ENCODE results near the gene PLCD3. TPM values are rescaled to one million over a fixed set of nuclear protein-coding genes. Genes with fewer than 3 reads are reported as not detected.

PLCD3 gene
- total and polyA plus RNA-seq, 2 of the 8 experiments (the other 6 are each of a cell fraction or from before 2014, with no cell fraction given): 26.5 to 48.1 TPM

DNA sequence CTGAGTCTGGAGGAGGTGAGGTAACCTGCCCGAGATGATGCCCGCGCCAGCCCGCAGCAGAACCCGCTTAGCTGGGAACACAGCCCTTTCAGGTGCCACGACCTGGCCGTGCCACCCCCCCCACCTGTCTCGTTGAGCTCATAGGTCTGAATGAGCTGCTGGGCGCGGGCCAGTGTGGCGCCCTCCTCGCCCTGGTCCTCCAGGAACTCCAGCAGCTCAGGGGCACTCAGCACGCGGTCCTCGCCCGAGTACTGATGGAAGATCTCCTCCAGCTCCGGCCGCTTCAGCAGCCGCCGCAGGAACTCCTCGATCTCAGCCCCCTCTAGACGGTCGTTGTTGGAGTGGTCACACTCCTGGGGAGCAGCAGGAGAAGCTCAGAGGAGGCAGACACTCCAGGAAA is 13.6 kb downstream of the PLCD3 start:
- no peak for DNase-seq (ENCODE audit: low read depth in 1 of 2, low spot score in 2 of 2)
- Histone ChIP-seq H2BK15ac (ENCODE audit: low read length) (no peak overlapping the region), H3K23me2 (ENCODE audit: low read depth, low read length) (no peaks in the 10 kb centered on the region), H4K5ac (ENCODE audit: insufficient read length, low read depth, low read length) (no peak overlapping the region), H2AK5ac (ENCODE audit: low read depth, low read length) (no peak overlapping the region), H3K79me2 (ENCODE audit: control insufficient read depth in 1 of 2, insufficient read depth in 2 of 2, low read length in 2 of 2) (no peaks in the 10 kb centered on the region), H3K18ac (ENCODE audit: extremely low read depth, low read length) (no peak overlapping the region), H2BK5ac (ENCODE audit: low read depth, low read length) (no peak overlapping the region), H4K8ac (ENCODE audit: extremely low read depth, insufficient read depth, low read length) (no peak overlapping the region), H2AFZ (ENCODE audit: low read length) (no peak overlapping the region), H3K36me3 (ENCODE audit: control insufficient read depth in 2 of 4, insufficient read depth in 4 of 4, low read length in 3 of 4) (no peaks in the 10 kb centered on the region), H4K91ac (replicated peaks; ENCODE audit: insufficient read length, low read length) (no peak overlapping the region), H3K79me1 (ENCODE audit: low read depth, low read length) (no peaks in the 10 kb centered on the region), H2BK20ac (ENCODE audit: low read length) (no peak overlapping the region), H3K27ac (ENCODE audit: low read depth, low read length) (no peak overlapping the region), H2BK12ac (ENCODE audit: low read depth, low read length) (no peak overlapping the region), H3K4me1 (replicated peaks in 1 of 4; ENCODE audit: control insufficient read depth in 3 of 4, insufficient read depth in 4 of 4, low read length in 3 of 4) (peaks cover 0 to 9% (median 5%) of the 10 kb centered on the region in 4 experiments; a peak in 3 of 7 replicates), H2BK120ac (replicated peaks; ENCODE audit: low read depth, low read length) (no peak overlapping the region), H3K4me3 (ENCODE audit: extremely low read depth in 1 of 4, insufficient read depth in 2 of 4, low read depth in 3 of 4, low read length in 4 of 4) (no peak overlapping the region), H3K56ac (replicated peaks; ENCODE audit: insufficient read length, low read depth, low read length) (no peak overlapping the region), H3K4me2 (ENCODE audit: insufficient read depth in 1 of 2, low read depth in 2 of 2, low read length in 2 of 2) (no peak overlapping the region), H4K20me1 (replicated peaks in 1 of 2; ENCODE audit: control insufficient read depth in 1 of 2, insufficient read depth in 2 of 2, low read length in 2 of 2) (peaks cover 0 to 2% of the 10 kb centered on the region in 2 experiments), H3K9me3 (ENCODE audit: insufficient read depth in 2 of 2, low read depth in 1 of 2, low read length in 1 of 2) (no peaks in the 10 kb centered on the region), H3K23ac (ENCODE audit: insufficient read length) (no peak overlapping the region), H3K9ac (replicated peaks in 1 of 4; ENCODE audit: extremely low read depth in 1 of 4, low read depth in 3 of 4, low read length in 3 of 4) (no peak overlapping the region), H3K4ac (replicated peaks; ENCODE audit: insufficient read length, low read depth, low read length) (no peak overlapping the region), H3K27me3 (replicated peaks in 1 of 4; ENCODE audit: control insufficient read depth in 3 of 4, extremely low read depth in 1 of 4, insufficient read depth in 3 of 4, low read length in 3 of 4) (no peaks in the 10 kb centered on the region), H3K14ac (ENCODE audit: insufficient read length) (no peak overlapping the region)
- CTCF ChIA-PET (ENCODE audit: partially characterized antibody): interaction anchor here (0.6 to 4.7 kb wide), 15 partner anchors 11 to 198 kb away, joined by 3 to 50 read pairs (median 4); partner anchors contain the start of genes ACBD4 and PLCD3
- POLR2A ChIA-PET (ENCODE audit: partially characterized antibody): interaction anchor here (1.0 to 2.0 kb wide), 5 partner anchors 10 to 38 kb away, joined by 3 to 8 read pairs (median 5); partner anchors contain the start of gene HEXIM1
- FAIRE-seq: no peak
- WGBS, 2 experiments (ENCODE audit: extremely low coverage in 1 of 2, insufficient coverage in 1 of 2, insufficient read length in 1 of 2, insufficient replicate concordance in 2 of 2, low coverage in 1 of 2, low lambda C conversion rate in 2 of 2, missing lambda C conversion rate in 1 of 2): 94% methylated on average over 19 of the region's 23 CpGs; no CpG with 5 or more reads in 1 of the 2 experiments
- TF ChIP-seq ATF2 (IDR thresholded peaks at IDR 0.05; ENCODE audit: low read length): no peak
- TF ChIP-seq RFX5 (IDR thresholded peaks at IDR 0.05; ENCODE audit: borderline replicate concordance, low read depth, low read length): no peak
- TF ChIP-seq PHF8 (conservative IDR thresholded peaks at IDR 0.05; ENCODE audit: low read depth, low read length): no peak
- TF ChIP-seq SRF (IDR thresholded peaks at IDR 0.05; ENCODE audit: low read depth, low read length): no peak
- no peak for TF ChIP-seq KDM5A (IDR thresholded peaks at IDR 0.05; ENCODE audit: low read length)
- TF ChIP-seq EP300 (IDR thresholded peaks at IDR 0.05; ENCODE audit: borderline replicate concordance in 1 of 2, low read depth in 2 of 2, low read length in 2 of 2): no peak
- TF ChIP-seq YY1 (IDR thresholded peaks at IDR 0.05; ENCODE audit: low read depth, low read length): no peak
- TF ChIP-seq SAP30 (IDR thresholded peaks at IDR 0.05; ENCODE audit: insufficient read depth, insufficient replicate concordance, low read length): no peak
- TF ChIP-seq HDAC6 (IDR thresholded peaks at IDR 0.05; ENCODE audit: low read depth, low read length): no peak
- no peak for TF ChIP-seq SP2 (IDR thresholded peaks at IDR 0.05; ENCODE audit: low read length)
- TF ChIP-seq HDAC2 (IDR thresholded peaks at IDR 0.05; ENCODE audit: borderline replicate concordance in 1 of 2, low read depth in 2 of 2, low read length in 2 of 2): no peak
- no peak for TF ChIP-seq MAFK (IDR thresholded peaks at IDR 0.05; ENCODE audit: low read depth, low read length)
